ENCODE data around the gene HELLS.

Gene HELLS

DNA sequence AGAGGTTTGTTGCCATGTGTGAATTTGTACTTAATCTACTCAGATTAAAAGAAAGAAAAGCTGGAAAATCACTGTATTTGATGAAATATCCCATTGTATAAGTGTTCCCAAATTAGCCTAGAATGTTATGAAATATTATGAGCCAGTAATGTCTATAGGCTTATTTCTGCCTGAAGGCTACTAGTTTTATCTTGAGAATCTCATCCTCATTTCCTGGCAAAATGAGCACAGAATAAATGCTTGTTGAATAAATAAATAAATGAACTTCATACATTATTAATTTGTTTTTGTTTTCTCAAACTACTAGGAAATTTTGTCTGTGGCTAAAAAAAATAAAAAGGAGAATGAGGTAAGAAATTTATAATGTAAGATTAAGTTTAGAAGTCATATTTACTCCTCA lies 25.5 kb downstream of the HELLS start:
- TF ChIP-seq GATA1 (IDR thresholded peaks at IDR 0.05; ENCODE audit: low read depth, low read length) (no peak), POLR2A (IDR thresholded peaks at IDR 0.05; ENCODE audit: low read length) (no peak)

DNA sequence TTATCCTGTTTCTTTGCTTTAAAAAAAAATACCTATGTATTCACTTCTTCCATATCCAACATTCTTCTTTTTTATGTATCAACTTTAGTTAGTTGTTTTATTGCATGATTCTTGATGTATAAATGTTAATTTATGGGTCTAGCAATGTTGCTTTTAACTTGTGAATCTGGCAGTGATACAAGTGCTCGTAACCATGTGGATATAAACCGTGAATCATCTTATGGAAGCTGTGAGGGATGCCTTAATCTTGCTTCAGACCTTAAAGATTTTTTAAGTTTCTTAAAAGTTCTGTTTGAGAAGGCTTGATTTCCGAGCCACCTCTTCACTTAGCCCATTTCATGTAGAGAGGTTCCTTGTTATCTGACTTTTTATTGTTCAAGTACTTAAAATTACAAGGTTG lies 25.9 kb downstream of the HELLS start:
- no peak for DNase-seq
- TF ChIP-seq GATA1 (IDR thresholded peaks at IDR 0.05; ENCODE audit: low read depth, low read length) (no peak), POLR2A (IDR thresholded peaks at IDR 0.05; ENCODE audit: low read length) (no peak)

More for the DNA sequence above, 25.5 kb downstream of the HELLS start:
- no peak for DNase-seq

DNA sequence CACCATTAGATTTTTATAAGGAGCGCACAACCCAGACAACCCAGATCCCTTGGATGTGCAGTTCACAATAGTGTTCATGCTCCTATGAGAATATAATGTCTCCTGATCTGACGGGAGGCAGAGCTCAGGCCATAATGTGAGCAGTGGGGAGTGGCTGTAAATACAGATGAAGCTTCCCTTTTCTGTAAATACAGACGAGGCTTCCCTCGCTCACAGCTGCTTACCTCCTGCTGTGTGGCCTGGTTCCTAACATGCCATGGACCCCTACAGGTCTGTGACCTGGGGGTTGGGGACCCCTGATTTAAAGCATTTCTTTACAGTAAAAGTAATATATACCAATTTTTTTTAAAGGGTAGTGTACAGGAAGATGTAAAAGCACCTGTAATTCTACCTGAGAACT lies 33.2 kb downstream of the HELLS start:
- TF ChIP-seq GATA1 (IDR thresholded peaks at IDR 0.05; ENCODE audit: low read depth, low read length) = no peak
- TF ChIP-seq POLR2A (IDR thresholded peaks at IDR 0.05; ENCODE audit: low read length) = no peak
- no peak for DNase-seq

DNA sequence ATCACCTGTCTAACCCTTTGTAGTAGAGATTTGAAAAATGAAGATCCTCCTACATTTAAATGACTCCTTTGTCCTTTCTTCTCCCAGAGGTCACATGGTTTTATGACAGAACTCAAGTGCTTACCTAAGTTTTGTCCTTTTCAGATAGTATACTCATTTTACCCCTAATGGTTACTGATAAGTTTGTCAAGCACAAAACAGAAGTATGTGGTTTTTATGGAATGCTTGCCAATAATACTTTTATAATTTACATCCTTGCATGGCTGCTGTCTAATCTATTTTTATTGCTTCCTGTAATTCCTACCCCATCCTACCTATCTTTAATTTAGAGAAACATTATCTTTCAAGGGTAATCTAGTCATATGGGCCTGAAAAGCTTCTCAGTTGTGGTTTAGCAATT lies 37.5 kb downstream of the HELLS start:
- no peak for TF ChIP-seq GATA1 (IDR thresholded peaks at IDR 0.05; ENCODE audit: low read depth, low read length)
- no peak for TF ChIP-seq POLR2A (IDR thresholded peaks at IDR 0.05; ENCODE audit: low read length)
- no peak for DNase-seq

DNA sequence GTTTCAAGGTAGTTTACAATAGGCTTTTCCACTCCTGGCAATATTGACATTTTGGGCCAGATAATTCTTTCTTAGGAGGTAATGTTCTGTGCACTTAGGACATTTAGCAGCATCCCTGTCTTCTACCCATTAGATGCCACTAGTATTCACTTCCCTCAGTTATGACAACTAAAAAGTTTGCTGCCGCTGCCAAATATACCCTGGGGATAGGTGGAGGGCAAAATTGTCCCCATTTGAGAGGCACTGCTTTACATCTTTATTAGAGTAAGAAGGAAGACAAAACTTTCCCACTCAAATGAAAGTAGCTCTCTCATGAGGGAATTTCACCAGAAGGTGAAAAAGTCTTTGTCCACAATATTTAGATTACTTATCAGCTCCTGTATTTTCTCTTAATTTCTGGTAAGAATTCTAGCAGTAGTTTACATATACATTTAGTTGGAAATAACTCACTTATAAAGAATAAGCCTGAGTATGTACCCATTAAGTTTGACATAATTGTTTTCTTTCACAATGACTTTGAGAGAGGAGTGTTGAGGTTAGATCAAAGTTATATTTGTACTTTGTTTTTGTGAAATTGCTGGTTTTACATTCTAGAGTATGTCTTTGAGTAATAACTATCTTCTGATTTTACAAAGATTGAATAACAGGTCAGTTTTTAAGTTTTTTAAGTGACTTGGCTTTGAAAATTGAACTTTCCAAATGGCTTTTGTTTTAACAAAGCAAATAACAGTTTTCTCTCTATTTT lies 46.0 kb downstream of the HELLS start:
- no peak for DNase-seq
- no peak for TF ChIP-seq POLR2A (IDR thresholded peaks at IDR 0.05; ENCODE audit: low read length)
- no peak for TF ChIP-seq GATA1 (IDR thresholded peaks at IDR 0.05; ENCODE audit: low read depth, low read length)

DNA sequence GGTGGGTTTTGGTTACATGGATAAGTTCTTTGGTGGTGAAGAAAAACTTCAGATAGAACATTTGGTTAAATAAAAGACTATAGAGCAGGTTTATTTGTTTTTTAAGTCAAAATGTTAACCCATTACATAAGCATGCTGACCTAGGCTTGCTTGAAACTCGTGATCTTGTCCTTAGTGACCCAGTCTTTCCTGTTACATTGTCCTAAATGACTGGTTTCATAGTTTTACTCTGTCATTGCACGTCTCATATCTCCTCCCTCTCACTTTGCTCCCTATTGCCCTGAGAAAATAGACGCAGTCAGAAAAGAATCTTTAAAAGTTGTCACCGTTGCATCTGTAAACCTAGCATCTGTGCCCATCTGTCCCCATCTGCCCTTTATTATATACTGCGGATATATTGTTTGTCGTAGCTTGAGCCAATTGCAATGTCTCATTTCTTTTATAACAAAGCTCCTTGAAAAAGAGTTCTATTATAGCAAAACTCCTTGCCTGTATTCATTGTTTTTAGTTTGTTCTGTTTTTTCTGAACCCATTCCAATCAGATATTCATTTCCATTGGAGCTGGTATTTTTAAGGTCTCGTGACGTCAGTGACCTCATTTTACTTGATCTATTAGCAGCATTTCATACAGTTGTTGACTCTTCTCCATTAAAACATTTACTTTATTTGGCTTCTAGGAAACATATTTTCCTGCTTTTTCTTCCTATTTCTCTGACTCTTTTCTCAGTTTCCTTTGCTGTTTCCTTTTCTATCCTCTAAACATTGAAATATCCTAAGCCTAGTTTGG lies 57.3 kb downstream of the HELLS start:
- no peak for TF ChIP-seq GATA1 (IDR thresholded peaks at IDR 0.05; ENCODE audit: low read depth, low read length)
- TF ChIP-seq POLR2A (IDR thresholded peaks at IDR 0.05; ENCODE audit: low read length) = no peak
- no peak for DNase-seq

DNA sequence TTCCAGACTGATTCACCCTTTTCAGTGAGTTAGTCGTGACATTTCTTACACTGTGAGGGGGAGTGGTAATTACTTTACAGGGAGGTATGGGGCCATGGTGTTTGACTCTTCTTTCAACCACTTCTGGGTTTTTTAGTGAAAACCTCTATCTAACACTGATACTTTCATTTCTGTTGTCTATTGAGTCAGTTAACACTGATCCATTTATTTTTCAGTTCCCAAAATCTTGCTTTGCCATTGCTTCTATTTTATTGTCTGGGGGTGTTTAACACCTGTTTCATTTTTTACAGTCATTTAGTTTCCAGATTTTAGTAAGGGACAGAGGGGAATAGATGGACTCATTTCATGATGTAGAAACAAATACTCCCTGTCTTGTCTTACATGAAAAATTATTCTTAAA lies 61.5 kb downstream of the HELLS start:
- no peak for DNase-seq
- TF ChIP-seq GATA1 (IDR thresholded peaks at IDR 0.05; ENCODE audit: low read depth, low read length) (no peak), POLR2A (IDR thresholded peaks at IDR 0.05; ENCODE audit: low read length) (no peak)

DNA sequence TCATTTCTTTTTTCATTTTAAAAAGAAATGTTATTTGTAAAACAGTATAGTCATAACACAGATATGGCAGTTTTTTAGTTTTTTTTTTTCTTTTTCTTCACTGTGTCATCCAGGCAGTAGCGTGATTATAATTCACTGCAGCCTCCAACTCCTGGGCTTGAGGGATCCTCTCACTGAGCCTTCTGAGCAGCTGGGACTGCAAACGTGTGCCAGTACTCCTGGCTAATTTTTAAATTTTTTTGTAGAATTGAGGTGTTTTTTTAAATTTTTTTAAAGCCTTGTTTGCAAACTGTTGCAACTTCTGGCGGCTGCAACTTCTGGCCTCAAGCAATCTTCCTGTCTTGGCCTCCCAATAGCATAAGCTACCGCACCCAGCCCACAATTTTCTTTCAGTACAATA lies 63.0 kb downstream of the HELLS start:
- DNase-seq = no peak

DNA sequence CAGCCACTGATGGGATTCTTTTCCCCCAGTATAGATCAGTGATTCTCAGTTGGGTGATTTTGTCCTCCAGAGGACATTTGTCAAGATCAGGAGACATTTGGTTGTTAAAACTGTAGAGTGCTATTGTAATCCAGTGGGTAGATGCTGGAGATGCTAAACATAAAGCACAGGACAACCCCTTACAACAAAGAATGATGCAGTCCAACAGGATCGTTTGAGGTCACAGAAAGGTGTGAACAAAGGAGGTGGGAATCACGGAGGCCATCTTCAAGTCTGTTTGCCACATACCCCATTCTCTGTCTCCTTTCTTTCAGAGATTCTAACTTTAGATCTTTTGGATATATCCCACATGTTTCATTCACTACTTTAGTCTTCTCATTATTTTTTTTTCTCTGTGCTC lies 69.0 kb downstream of the HELLS start:
- TF ChIP-seq GATA1 (IDR thresholded peaks at IDR 0.05; ENCODE audit: low read depth, low read length) (no peak), POLR2A (IDR thresholded peaks at IDR 0.05; ENCODE audit: low read length) (no peak)
- DNase-seq = no peak

More for the DNA sequence above, 63.0 kb downstream of the HELLS start:
- TF ChIP-seq GATA1 (IDR thresholded peaks at IDR 0.05; ENCODE audit: low read depth, low read length) = no peak
- no peak for TF ChIP-seq POLR2A (IDR thresholded peaks at IDR 0.05; ENCODE audit: low read length)

DNA sequence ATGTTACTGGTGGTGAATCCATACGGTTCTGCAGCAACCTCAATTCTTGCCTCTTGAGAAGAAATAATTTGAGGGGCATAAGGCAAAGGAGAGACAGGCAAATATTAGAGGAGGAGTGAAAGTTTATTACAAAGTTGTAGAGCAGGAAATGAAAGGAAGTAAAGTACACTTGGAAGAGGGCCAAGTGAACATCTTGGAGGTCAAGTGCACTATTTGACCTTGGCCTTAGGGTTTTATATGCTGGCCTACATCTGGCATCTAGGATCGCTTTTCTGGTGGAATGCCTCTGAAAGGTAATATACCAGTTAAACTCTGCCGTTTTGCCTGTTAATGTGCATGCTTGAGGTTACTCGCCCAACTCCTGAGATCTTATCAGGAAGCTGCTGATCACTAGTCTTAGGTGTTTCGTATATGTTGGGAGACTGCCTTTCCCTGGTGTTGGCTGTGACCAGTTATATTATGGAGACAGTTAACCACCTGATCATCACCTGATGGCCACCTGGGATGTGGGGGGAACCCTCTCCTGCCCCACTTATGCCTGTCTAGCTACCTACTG lies 71.9 kb downstream of the HELLS start:
- TF ChIP-seq POLR2A (IDR thresholded peaks at IDR 0.05; ENCODE audit: low read length) = no peak
- TF ChIP-seq GATA1 (IDR thresholded peaks at IDR 0.05; ENCODE audit: low read depth, low read length) = no peak

DNA sequence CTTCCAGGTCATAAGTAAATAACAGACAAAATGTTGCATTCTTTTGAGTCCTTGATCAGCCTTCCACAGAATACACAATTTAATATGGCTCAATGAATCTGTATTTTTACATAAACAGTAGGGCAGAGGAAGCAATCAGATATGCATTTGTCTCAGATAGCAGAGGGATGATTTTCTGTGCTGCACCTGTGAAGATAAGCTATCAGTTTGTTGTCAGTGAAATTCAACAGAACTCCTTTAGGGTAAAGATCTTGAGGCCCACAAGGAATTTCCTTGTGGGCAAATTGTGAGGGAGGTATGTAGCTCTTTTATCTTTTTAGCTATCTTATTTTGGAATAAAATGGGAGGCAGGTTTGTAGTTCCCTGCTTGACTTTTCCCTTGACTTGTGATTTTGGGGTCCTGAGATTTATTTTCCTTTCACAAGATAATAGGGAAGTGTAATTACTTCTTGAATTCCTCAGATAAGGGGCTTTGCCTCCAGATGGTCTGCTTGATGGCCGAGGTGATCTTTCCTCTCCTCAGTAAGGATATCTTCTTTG lies 77.1 kb downstream of the HELLS start:
- peak in 1 of 2 experiments; percentile 4 for DNase-seq
- TF ChIP-seq GATA1 (IDR thresholded peaks at IDR 0.05; ENCODE audit: low read depth, low read length) = no peak
- TF ChIP-seq POLR2A (IDR thresholded peaks at IDR 0.05; ENCODE audit: low read length) = no peak

More for the DNA sequence above, 71.9 kb downstream of the HELLS start:
- DNase-seq = no peak

DNA sequence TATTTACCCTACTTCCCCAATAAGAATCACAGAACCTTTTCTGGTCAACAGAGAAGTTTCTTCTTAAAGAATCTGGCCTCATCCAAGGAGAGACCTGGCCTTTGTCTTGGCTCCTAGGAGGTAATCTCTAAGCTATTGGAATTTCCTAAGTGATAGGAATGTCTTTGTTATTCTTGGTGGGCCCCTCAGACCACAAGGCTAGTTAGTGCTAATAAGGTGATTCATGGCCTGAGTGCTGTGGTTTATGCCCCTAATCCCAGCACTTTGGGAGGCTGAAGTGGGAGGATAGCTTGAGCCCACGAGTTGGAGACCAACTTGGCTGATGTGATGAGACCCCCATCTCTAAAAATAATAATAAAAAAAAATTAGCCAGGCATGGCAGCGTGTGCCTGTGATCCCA lies 78.0 kb downstream of the HELLS start:
- DNase-seq = no peak
- no peak for TF ChIP-seq POLR2A (IDR thresholded peaks at IDR 0.05; ENCODE audit: low read length)
- TF ChIP-seq GATA1 (IDR thresholded peaks at IDR 0.05; ENCODE audit: low read depth, low read length) = no peak

DNA sequence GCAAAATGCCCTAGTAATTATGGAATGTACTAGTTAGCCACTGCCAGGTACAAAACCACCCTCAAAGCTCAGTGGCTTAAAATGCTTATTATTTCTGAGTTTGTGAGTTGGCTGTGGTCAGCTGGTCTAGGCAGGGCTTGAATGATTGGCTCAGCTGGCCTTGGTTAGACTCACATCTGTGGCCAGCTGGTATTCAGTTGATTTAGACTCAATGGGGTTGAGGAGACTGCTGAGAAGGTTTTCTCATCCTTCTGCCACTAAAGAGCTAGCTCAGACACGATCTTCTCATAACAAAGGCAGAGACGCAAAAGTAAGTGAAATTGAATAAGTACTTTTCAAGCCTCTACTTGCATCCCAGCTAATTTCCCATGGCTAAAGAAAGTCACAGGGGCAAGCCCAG lies 80.9 kb downstream of the HELLS start:
- TF ChIP-seq GATA1 (IDR thresholded peaks at IDR 0.05; ENCODE audit: low read depth, low read length) = no peak
- DNase-seq = no peak

DNA sequence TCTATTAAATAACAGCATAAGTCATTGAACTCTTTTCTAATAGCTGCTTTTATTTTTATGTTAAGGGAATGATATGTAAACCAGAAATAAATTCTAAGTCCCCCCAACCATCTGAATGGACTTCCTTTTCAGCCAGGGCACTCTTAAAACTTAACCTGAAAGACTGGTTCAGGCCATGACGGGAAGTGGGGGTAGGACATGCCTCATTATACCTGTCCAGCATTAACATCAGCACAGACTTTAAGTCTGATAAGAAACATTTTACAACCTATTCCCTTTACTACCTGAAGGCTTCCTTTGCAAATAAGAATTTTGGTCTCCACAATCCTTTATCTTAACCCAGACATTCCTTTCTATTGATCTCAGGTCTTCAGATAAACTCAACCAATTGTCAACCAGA lies 81.9 kb downstream of the HELLS start:
- no peak for DNase-seq
- no peak for TF ChIP-seq POLR2A (IDR thresholded peaks at IDR 0.05; ENCODE audit: low read length)
- no peak for TF ChIP-seq GATA1 (IDR thresholded peaks at IDR 0.05; ENCODE audit: low read depth, low read length)
